ENCODE results near the gene PLPPR1. TPM values are rescaled to one million over a fixed set of nuclear protein-coding genes. Genes with fewer than 3 reads are reported as not detected.

The PLPPR1 gene
- total RNA-seq, 1 donor from 2014 or later: not detected

GRCh38 chr9:101055516-101055915, 27.0 kb downstream of the PLPPR1 start:
- Histone ChIP-seq H3K9me3 (no peaks in the 10 kb centered on the region), H3K27ac (no peak overlapping the region), H3K27me3 (no peaks in the 10 kb centered on the region), H3K36me3 (no peaks in the 10 kb centered on the region), H3K4me1 (no peaks in the 10 kb centered on the region), H3K4me3 (no peak overlapping the region)
- intact Hi-C loops (cut with DNase I): no loop called here
- no peak for DNase-seq (ENCODE audit: extremely low spot score in 2 of 2)
- TF ChIP-seq CTCF (IDR thresholded peaks at IDR 0.05): no peak

- intact Hi-C loops (cut with DNase I): no loop called here
These were observed 34.2 kb downstream of the PLPPR1 start for GRCh38 chr9:101062686-101063085.

GRCh38 chr9:101063192-101063591, 34.7 kb downstream of the PLPPR1 start:
- Histone ChIP-seq H3K36me3 (no peaks in the 10 kb centered on the region), H3K27me3 (no peaks in the 10 kb centered on the region), H3K27ac (no peak overlapping the region), H3K9me3 (no peaks in the 10 kb centered on the region), H3K4me3 (no peak overlapping the region), H3K4me1 (no peaks in the 10 kb centered on the region)
- TF ChIP-seq CTCF (IDR thresholded peaks at IDR 0.05): no peak
- TF ChIP-seq POLR2A (IDR thresholded peaks at IDR 0.05): no peak
- no peak for TF ChIP-seq POLR2AphosphoS5 (IDR thresholded peaks at IDR 0.05; ENCODE audit: insufficient read depth in 1 of 2, low read depth in 1 of 2)
- intact Hi-C loops (cut with DNase I): no loop called here
- no peak for DNase-seq (ENCODE audit: extremely low spot score in 2 of 2)

More at GRCh38 chr9:101062686-101063085, 34.2 kb downstream of the PLPPR1 start:
- H3K9me3 ChIP-seq: no peaks in the 10 kb centered on the region
- DNase-seq (ENCODE audit: extremely low spot score in 2 of 2): no peak
- no peaks in the 10 kb centered on the region for H3K4me1 ChIP-seq
- H3K36me3 ChIP-seq: no peaks in the 10 kb centered on the region
- no peak overlapping the region for H3K4me3 ChIP-seq
- no peak overlapping the region for H3K27ac ChIP-seq
- no peaks in the 10 kb centered on the region for H3K27me3 ChIP-seq
- no peak for TF ChIP-seq CTCF (IDR thresholded peaks at IDR 0.05)
- TF ChIP-seq POLR2A (IDR thresholded peaks at IDR 0.05): no peak
- no peak for TF ChIP-seq POLR2AphosphoS5 (IDR thresholded peaks at IDR 0.05; ENCODE audit: insufficient read depth in 1 of 2, low read depth in 1 of 2)

- no peak overlapping the region for H3K27ac ChIP-seq
- intact Hi-C loops (cut with DNase I): no loop called here
- no peaks in the 10 kb centered on the region for H3K9me3 ChIP-seq
- no peaks in the 10 kb centered on the region for H3K36me3 ChIP-seq
- no peaks in the 10 kb centered on the region for H3K4me1 ChIP-seq
- no peaks in the 10 kb centered on the region for H3K27me3 ChIP-seq
- no peak overlapping the region for H3K4me3 ChIP-seq
- no peak for DNase-seq (ENCODE audit: extremely low spot score in 2 of 2)
- TF ChIP-seq POLR2AphosphoS5 (IDR thresholded peaks at IDR 0.05; ENCODE audit: insufficient read depth in 1 of 2, low read depth in 1 of 2): no peak
- no peak for TF ChIP-seq CTCF (IDR thresholded peaks at IDR 0.05)
- TF ChIP-seq POLR2A (IDR thresholded peaks at IDR 0.05): no peak
These were observed 35.7 kb downstream of the PLPPR1 start for GRCh38 chr9:101064206-101064605.

GRCh38 chr9:101065930-101066329, 37.4 kb downstream of the PLPPR1 start:
- H3K4me3 ChIP-seq: no peak overlapping the region
- no peaks in the 10 kb centered on the region for H3K27me3 ChIP-seq
- H3K36me3 ChIP-seq: no peaks in the 10 kb centered on the region
- H3K27ac ChIP-seq: no peak overlapping the region
- no peaks in the 10 kb centered on the region for H3K9me3 ChIP-seq
- TF ChIP-seq POLR2A (IDR thresholded peaks at IDR 0.05) (no peak), POLR2AphosphoS5 (IDR thresholded peaks at IDR 0.05; ENCODE audit: insufficient read depth in 1 of 2, low read depth in 1 of 2) (no peak), CTCF (IDR thresholded peaks at IDR 0.05) (no peak)
- no peaks in the 10 kb centered on the region for H3K4me1 ChIP-seq
- DNase-seq (ENCODE audit: extremely low spot score in 2 of 2): no peak
- intact Hi-C loops (cut with DNase I): no loop called here
